Measurements from ENCODE around the gene SPIC.

The SPIC gene

DNA sequence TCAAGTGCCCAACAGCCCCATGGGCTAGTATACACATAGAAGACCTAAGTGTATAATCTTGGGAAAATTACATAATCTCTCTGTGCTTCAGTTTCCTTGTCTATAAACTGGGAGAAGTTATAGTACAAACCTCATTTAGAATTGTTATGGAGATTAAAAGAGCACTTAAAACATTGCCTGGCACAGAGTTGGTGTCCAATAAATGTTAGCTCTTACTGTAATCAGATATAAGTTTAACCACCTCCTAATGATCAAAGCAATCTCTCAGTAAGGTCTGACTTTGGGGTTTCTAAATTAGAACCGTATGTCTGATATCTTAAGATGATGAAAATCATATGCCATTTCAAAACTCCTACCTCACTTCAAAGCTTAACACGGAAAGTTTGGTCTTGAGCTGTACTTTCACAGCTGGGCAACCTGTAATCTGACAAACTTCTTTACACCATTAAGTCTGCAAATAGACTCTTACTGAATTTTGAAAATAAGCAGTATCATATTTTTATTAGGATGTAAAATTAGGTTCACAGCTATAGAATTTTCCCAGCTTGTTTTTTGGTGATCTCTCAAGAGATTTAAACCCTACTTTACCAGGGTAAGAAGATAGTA lies 61.0 kb downstream of the SPIC start:
- DNase-seq (ENCODE audit: low read depth), result no peak

Data from stimulated activated CD8-positive, alpha-beta memory T cell treated with anti-CD3 and anti-CD28 coated beads, Interleukin-4, amount 100 ng/mL, for 24 hours (primary cell).